Left ventricle myocardium inferior (tissue), 1 donor: Measurements from ENCODE around the gene ESD. TPM values are rescaled to one million over a fixed set of nuclear protein-coding genes. Genes with fewer than 3 reads are reported as not detected.

Experiments
- DNase-seq: peaks from one replicate; pipeline ENCODE4 v3.0.0-alpha.2; 2020
- H3K27ac ChIP-seq: fragments of 200-600 bp; replicated peaks from 2 replicates; pipeline ENCODE4 v1.8.0; 2021
- H3K27me3 ChIP-seq: fragments of 200-600 bp; 2 replicates; pipeline ENCODE4 v1.8.0; 2021; ENCODE audit warnings: low read depth
- H3K36me3 ChIP-seq: fragments of 200-600 bp; 2 replicates; pipeline ENCODE4 v1.8.0; 2021
- H3K4me1 ChIP-seq: fragments of 200-600 bp; 2 replicates; pipeline ENCODE4 v1.8.0; 2021
- H3K4me3 ChIP-seq: fragments of 200-600 bp; 2 replicates; pipeline ENCODE4 v1.8.0; 2021; ENCODE audit warnings: mild to moderate bottlenecking, moderate library complexity
- H3K9me3 ChIP-seq: fragments of 200-600 bp; replicated peaks from 2 replicates; pipeline ENCODE4 v1.8.0; 2021
- CTCF ChIP-seq: fragments of 200-600 bp; IDR thresholded peaks from 2 replicates; pipeline ENCODE4 v1.8.0; 2021; ENCODE audit warnings: antibody characterized with exemption, mild to moderate bottlenecking, borderline replicate concordance
- intact Hi-C: fragments of 100-400 bp; cut with micrococcal nuclease; formaldehyde crosslinking; loops from one replicate; pipeline ENCODE4 v1.11.0; 2022
- total RNA-seq: library from RNA; stranded (reverse); fragmentation: NEBNext Ultra II Directional; extraction: Animal tissue kit (Norgen Biotek cat#: 25700); gene quantifications from one replicate; pipeline ENCODE4 v1.2.1, GENCODE V29; 2021
- donor health status: DM: no; HTN: yes; CAD: no; lungs with severe emphysema.

Gene ESD
- total RNA-seq, 1 donor from 2014 or later = 98.5 TPM

- Histone ChIP-seq H3K4me3 (no peak overlapping the region), H3K27ac (no peak overlapping the region), H3K36me3 (peaks cover 74% of the 10 kb centered on the region), H3K27me3 (no peaks in the 10 kb centered on the region), H3K9me3 (no peaks in the 10 kb centered on the region), H3K4me1 (peaks cover 8% of the 10 kb centered on the region)
- TF ChIP-seq CTCF = no peak
- DNase-seq = no peak
- intact Hi-C loops = no loop called here
Observed at GRCh38 chr13:46745706-46746105, 51.3 kb downstream of the ESD start.

GRCh38 chr13:46745062-46745461 lies 51.9 kb downstream of the ESD start:
- intact Hi-C loops = no loop called here
- peaks cover 74% of the 10 kb centered on the region for H3K36me3 ChIP-seq
- H3K9me3 ChIP-seq = no peaks in the 10 kb centered on the region
- H3K4me3 ChIP-seq = no peak overlapping the region
- H3K27me3 ChIP-seq = no peaks in the 10 kb centered on the region
- H3K4me1 ChIP-seq = peaks cover 6% of the 10 kb centered on the region
- DNase-seq = no peak
- H3K27ac ChIP-seq = no peak overlapping the region
- TF ChIP-seq CTCF = no peak

GRCh38 chr13:46743191-46743590 lies 53.8 kb downstream of the ESD start:
- no peak overlapping the region for H3K27ac ChIP-seq
- no peak for DNase-seq
- no peaks in the 10 kb centered on the region for H3K9me3 ChIP-seq
- TF ChIP-seq CTCF = no peak
- H3K4me1 ChIP-seq = no peaks in the 10 kb centered on the region
- H3K4me3 ChIP-seq = no peak overlapping the region
- H3K36me3 ChIP-seq = peaks cover 80% of the 10 kb centered on the region
- no peaks in the 10 kb centered on the region for H3K27me3 ChIP-seq
- intact Hi-C loops = no loop called here

GRCh38 chr13:46739447-46740098 lies 57.4 kb downstream of the ESD start:
- Histone ChIP-seq H3K4me1 (no peaks in the 10 kb centered on the region), H3K9me3 (no peaks in the 10 kb centered on the region), H3K27ac (no peak overlapping the region), H3K36me3 (peaks cover 74% of the 10 kb centered on the region), H3K4me3 (no peak overlapping the region), H3K27me3 (no peaks in the 10 kb centered on the region)
- no peak for DNase-seq
- intact Hi-C loops = no loop called here
- no peak for TF ChIP-seq CTCF

- Histone ChIP-seq H3K27me3 (no peaks in the 10 kb centered on the region), H3K36me3 (peaks cover 74% of the 10 kb centered on the region), H3K27ac (no peak overlapping the region), H3K4me1 (no peaks in the 10 kb centered on the region), H3K4me3 (no peak overlapping the region), H3K9me3 (no peaks in the 10 kb centered on the region)
- TF ChIP-seq CTCF = no peak
- intact Hi-C loops = no loop called here
- no peak for DNase-seq
Observed at GRCh38 chr13:46738766-46739165, 58.2 kb downstream of the ESD start.
